EH (cell line): ENCODE measurements around the gene PCBD2.
"Not testable (repeated sequence)": the region's sequence is repeated elsewhere in the genome, so short reads cannot be mapped to it uniquely, and the experiment has no call there.

Experiments
- DNase-seq: peaks from one replicate; pipeline ENCODE4 v3.0.0-alpha.2; 2015; ENCODE audit warnings: low read depth

Gene PCBD2

DNA sequence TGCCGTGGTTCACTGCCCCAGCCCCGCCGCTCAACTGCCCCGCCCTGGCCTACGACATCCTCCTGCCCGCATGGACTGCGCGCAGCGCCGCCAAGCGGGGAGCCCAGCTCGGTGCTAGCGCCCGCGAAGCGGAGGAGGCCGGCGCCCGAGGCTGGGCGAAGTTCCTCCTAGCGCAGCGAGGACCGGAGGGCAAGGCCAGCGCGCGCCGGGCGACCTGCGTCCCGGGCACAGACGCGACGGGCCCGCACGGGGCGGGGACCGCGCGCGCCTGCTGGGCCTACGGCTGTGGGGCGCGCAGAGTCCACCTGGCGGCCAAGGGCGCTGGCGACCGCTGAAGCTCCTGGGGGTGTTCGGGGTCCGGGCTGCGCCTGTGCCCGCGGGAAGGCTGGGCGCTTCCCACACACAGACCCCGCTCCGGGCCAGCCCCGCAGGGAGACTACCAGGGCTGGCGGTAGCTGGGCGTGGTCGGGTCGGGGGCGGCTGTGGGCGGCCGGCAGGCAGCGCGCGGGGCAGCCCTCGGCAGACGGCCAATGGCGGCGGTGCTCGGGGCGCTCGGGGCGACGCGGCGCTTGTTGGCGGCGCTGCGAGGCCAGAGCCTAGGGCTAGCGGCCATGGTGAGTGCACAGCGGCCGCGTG lies at the start of gene PCBD2:
PCBD2 (plus strand) TSS at position 522 of the 636 bp plus-strand sequence; CDS start at position 531, 9 bp downstream.
- DNase-seq, result peak; percentile 88

DNA sequence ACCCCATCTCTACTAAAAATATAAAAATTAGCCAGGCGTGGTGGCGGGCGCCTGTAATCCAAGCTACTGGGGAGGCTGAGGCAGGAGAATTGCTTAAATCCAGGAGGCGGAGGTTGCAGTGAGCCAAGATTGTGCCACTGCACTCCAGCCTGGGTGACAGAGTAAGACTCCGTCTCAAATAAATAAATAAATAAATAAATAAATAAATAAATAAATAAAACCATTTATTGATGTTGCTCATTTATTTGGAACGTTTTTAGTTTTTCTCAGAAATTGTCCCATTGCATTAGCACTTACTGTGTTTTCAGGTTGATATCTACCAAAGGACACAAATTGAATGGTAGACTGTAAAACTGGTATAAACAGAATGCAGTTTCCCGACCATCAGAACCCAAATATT lies 48.5 kb upstream of the PCBD2 start:
- not testable (repeated sequence) for DNase-seq

DNA sequence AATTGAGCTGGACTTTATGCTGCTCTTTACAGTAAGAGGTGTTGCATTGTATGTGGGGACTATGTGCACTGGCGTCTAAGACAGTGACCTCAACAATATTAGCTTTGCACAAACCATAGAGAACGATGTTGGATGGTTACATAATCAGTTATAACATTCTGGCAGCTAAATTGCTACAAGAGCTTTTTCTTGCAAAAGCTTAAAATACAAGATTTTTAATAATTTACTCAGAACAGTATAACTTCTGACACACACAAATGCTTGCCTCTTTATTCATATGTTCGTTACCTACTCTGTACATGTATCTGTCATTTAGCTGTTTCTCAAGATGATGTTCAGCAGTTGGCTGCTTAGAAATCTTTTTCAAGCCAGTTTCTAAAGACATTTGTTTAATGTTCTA lies 47.5 kb upstream of the PCBD2 start:
- DNase-seq, result no peak

GRCh38 chr5:134864707-134865106 lies 40.2 kb upstream of the PCBD2 start:
- DNase-seq, result no peak

- no peak for DNase-seq
Measured at GRCh38 chr5:134873494-134873893, 31.4 kb upstream of the PCBD2 start.

- DNase-seq, result peak; percentile 87
Measured at GRCh38 chr5:134873987-134874830, 30.7 kb upstream of the PCBD2 start, which contains the start of gene TXNDC15. TXNDC15 (plus strand) TSS chr5:134874371; CDS start chr5:134874428, 57 bp downstream.

GRCh38 chr5:134874831-134875655 lies 29.9 kb upstream of the PCBD2 start:
- DNase-seq, result peak; percentile 93

DNA sequence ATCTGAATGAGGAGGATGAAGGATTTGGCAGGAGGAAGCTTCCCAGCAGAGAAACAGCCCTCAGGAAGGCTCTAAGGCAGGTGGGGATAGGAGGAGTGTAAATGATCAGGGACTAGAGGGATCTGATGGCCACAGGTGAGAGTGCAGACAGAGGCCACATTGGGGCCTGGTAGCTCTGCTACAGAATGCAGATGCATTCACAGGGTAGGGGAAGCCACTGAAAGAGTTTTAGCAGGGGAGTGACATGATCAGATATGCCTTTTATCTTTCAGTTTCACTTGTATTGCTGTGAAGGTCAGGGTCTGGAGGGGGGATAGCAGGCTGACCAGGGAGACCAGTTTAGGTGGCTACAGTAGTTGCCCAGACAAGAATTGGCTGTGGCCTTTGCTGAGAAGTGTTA lies 27.8 kb upstream of the PCBD2 start:
- no peak for DNase-seq

DNA sequence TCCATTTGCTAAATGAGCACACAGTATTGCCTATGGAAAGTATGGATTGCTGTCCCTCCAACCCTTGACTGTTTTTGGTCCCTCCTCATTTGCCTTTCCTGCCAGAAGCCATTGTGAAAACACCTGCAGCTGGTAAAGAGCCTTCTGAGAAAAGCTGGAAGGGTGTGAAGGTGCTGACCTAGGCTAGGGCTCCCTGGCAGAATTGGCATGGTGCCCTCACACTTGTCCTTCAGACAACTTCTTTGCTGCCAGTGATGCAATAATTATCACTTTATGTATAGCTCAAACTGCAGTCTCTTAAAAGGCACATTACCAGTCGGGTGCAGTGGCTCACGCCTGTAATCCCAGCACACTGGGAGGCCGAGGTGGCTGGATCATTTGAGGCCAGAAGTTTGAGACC lies 26.5 kb upstream of the PCBD2 start:
- no peak for DNase-seq

GRCh38 chr5:134879456-134879855 lies 25.5 kb upstream of the PCBD2 start:
- DNase-seq, result no peak

DNA sequence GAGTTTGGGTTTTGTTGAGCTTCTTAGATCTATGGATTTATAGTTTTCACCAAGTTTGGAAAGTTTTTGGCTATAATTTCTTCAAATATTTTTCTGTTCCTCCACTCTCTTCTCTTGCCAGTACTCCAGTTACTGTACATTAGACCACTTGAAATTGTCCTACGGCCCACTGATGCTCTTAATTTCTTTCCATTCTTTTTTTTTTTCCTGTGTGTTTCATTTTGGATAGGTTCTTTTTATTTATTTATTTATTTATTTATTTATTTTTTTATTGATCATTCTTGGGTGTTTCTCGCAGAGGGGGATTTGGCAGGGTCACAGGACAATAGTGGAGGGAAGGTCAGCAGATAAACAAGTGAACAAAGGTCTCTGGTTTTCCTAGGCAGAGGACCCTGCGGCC lies 24.0 kb upstream of the PCBD2 start:
- not testable (repeated sequence) for DNase-seq

- not testable (repeated sequence) for DNase-seq
Measured at GRCh38 chr5:134881711-134882110, 23.2 kb upstream of the PCBD2 start.

DNA sequence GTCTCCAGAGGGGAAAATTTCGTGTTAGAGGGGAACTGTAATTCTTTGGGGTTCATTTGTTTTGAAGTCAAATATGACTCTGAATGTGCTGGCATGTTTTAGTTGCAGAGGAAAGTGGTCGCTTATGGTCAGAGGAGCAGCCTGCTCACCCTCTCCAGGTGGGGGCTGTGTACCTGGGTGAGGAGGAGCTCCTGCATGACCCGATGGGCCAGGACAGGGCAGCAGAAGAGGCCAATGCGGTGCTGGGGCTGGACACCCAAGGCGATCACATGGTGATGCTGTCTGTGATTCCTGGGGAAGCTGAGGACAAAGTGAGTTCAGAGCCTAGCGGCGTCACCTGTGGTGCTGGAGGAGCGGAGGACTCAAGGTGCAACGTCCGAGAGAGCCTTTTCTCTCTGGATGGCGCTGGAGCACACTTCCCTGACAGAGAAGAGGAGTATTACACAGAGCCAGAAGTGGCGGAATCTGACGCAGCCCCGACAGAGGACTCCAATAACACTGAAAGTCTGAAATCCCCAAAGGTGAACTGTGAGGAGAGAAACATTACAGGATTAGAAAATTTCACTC lies 17.3 kb upstream of the PCBD2 start:
- DNase-seq, result no peak

GRCh38 chr5:134889335-134889734 lies 15.6 kb upstream of the PCBD2 start:
- no peak for DNase-seq

DNA sequence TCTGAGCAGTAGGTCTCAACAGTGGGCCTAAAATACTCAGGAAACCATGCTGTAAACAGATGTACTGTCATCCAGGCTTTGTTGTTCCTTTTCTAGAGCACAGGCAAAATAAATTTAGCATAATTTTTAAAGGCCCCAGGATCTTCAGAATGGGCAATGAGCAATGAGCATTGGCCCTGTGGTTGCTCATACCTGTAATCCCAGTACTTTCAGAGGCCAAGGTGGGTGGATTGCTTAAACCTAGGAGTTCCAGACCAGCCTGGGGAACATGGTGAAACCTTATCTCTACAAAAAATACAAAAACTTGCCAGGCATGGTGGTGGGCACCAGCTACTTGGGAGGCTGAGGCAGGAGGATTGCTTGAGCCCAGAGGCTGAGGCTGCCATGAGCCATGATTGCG lies 13.5 kb upstream of the PCBD2 start:
- DNase-seq, result no peak

DNA sequence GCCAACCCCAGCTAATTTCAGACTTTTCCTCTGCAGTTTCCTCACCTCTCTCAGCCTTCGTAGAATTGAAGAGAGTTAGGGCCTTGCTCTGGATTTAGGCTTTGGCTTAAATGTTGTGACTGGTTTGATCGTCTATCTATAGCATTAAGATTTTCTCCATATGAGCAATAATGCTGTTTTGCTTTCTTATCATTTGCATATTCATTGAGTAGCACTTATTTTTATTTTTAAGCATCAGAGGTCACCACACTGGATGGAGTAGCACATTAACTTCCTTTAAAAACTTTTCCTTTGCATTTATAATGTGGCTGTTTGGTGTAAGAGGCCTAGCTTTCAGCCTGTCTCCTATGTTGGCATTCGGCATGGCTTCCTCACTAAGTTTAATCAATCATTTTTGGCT lies 12.6 kb upstream of the PCBD2 start:
- no peak for DNase-seq

GRCh38 chr5:134892926-134893325 lies 12.0 kb upstream of the PCBD2 start:
- DNase-seq, result no peak

GRCh38 chr5:134893748-134894505 lies 11.0 kb upstream of the PCBD2 start:
- no peak for DNase-seq

GRCh38 chr5:134902071-134902801 lies 2.7 kb upstream of the PCBD2 start:
- DNase-seq, result peak; percentile 20

DNA sequence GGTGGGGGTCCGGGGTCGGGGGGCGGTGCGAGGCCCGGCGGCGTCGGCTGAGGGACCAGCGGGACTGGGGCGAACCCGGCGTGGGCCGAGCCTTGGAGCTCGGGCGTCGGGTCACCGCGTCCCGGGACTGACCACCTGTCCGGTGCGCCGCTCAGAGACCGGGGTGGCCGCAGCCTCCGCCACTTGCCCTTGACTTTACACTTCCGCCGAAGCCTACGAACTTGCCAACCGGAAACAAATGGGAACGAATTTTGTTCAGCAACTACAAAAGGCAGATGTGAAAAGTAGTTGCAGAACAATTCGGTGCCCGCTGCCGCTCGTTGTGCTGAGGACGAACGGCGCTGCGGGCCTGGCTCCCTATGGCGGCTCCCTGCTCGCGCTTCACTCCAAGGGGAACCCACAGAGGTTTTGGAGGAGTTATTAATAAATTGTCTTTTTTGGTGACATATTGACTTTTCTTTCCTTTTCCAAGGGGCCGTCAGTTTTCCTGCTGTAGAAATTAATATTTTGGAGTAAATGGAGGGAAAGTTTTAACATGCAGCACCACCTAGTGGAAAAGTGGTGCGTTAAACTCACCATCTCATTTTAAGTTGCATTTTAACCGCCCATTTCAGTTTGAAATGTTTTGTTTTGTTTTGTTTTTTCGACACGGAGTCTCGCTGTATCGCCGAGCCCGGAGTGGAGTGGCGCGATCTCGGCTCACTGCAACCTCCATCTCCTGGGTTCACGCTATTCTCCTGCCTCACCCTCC lies 490 bp downstream of the PCBD2 start:
- DNase-seq, result peak; percentile 72
